Right lobe of liver (tissue), 4 donors: ENCODE results near the gene WNK1.

Experiments
- CTCF ChIP-seq, 4 donors: fragments of 200-600 bp in 3 of 4; fragments of 450-650 bp in 1 of 4; IDR thresholded peaks; one replicate each; pipeline versions ENCODE4 v1.5.1 to v1.8.0; 2016 to 2022; ENCODE audit warnings: antibody characterized with exemption in 4 of 4, mild to moderate bottlenecking in 2 of 4
- POLR2A ChIP-seq: fragments of 450-650 bp; IDR thresholded peaks from one replicate; pipeline ENCODE4 v1.6.1; 2017; ENCODE audit warnings: antibody characterized with exemption, mild to moderate bottlenecking
- donor health status: DM: no; HTN: no; CAD: no.
- donor health status: DM: no; HTN: no; CAD: no.
- donor health status: DM: no; HTN: yes; CAD: no.

GRCh38 chr12:774051-774614 lies 21.8 kb downstream of the WNK1 start:
- no peak for TF ChIP-seq CTCF (IDR thresholded peaks at IDR 0.05)
- TF ChIP-seq POLR2A = no peak
